GM21447 (cell line): ENCODE data around the gene LYRM7.
"Not testable (repeated sequence)": the region's sequence is repeated elsewhere in the genome, so short reads cannot be mapped to it uniquely, and the experiment has no call there.

Experiments used
- ATAC-seq: cut with Tn5 transposase; IDR thresholded peaks from one replicate; pipeline ENCODE4 v1.9.1; 2021; ENCODE audit not compliant: unreplicated experiment

The LYRM7 gene

GRCh38 chr5:131171276-131171810 is 599 bp downstream of the LYRM7 start:
- ATAC-seq, result no peak

GRCh38 chr5:131180407-131180806 is 9.7 kb downstream of the LYRM7 start:
- ATAC-seq, result no peak

- no peak for ATAC-seq
These were observed 12.1 kb downstream of the LYRM7 start for GRCh38 chr5:131182839-131183238.

- ATAC-seq, result no peak
These were observed 14.9 kb downstream of the LYRM7 start for GRCh38 chr5:131185523-131186104.

DNA sequence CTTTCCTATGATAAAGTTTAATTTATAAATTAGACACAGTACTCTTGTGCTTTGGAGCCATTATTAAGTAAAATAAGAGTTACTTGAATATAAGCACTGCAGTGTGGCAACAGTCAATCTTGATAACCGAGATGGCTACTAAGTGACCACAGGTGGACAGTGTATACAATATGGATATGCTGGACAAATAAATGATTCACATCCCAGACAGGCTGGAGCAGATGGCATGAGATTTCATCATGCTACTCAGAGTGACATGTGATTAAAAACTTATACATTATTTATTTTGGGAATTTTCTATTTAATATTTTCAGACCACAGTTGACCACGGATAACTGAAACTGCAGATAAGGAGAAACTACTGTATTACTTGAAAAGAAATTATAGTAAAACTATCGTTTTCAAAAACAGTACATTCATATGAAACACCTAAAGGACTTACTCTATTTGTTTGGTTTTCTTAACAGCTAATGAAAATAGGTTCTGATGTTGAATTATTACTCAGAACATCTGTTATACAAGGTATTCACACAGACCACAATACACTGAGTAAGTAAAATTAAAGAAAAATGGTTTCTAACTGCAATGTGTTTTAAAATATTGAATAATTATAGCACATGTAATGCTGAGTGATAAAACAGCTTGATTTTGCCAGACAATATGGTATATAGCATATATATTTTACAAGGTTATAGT is 16.0 kb downstream of the LYRM7 start:
- no peak for ATAC-seq

GRCh38 chr5:131193106-131193505 is 22.4 kb downstream of the LYRM7 start:
- ATAC-seq, result no peak

GRCh38 chr5:131193897-131194296 is 23.2 kb downstream of the LYRM7 start:
- ATAC-seq, result not testable (repeated sequence)

GRCh38 chr5:131194725-131195124 is 24.0 kb downstream of the LYRM7 start:
- no peak for ATAC-seq

DNA sequence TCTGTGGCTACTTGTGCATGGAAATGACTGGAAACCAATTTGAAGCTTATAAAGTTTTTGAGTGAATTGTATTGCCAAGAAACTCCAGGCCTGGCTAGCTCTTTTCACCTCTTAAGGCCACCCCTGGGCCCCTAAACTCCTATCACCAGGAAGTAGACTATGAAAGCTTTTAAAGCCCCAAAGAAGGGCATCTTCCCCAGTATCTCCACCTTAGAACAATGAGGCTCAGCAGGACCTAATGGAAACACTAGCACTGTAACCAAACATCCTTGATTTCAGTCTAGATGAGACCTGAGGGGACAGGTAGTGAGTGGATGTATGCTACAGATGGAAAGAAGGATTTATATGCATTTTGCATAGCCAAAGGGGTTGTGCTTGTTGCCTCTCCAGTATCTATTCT is 25.0 kb downstream of the LYRM7 start:
- ATAC-seq, result no peak

GRCh38 chr5:131196331-131196730 is 25.6 kb downstream of the LYRM7 start:
- no peak for ATAC-seq

DNA sequence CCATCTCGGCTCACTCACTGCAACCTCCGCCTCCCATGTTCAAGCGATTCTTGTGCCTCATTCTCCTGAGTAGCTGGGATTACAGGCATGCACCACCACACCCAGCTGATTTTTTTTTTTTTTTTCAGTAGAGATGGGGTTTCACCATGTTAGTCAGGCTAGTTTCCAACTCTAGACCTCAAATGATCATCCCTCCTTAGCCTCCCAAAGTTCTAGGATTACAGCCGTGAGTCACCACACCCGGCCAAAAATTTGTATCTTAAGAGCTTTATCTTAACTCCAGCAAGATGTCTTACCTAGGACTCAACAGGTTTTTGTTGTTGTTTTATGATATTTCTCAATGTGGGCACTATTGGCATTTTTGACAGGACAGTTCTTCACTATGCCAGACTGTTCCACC is 27.9 kb downstream of the LYRM7 start:
- no peak for ATAC-seq

DNA sequence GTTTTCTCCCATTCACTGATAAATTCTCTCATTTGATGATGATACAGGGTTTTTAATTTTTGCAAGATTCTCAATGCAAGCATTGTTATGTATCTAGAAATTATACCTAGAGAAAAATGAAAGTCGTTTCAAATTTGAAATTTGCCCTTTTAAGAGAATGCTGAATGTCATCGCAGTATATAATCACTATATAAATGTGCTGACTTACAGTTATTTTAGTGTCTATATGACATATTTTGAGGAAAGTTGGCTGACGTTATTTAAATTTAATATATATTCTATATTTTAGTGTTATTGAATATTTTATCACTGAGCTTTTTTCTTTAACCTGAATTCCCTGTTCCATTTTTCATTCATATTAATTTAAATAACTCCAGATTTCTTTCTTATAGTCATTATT is 29.8 kb downstream of the LYRM7 start:
- no peak for ATAC-seq

- ATAC-seq, result no peak
These were observed 34.2 kb downstream of the LYRM7 start for GRCh38 chr5:131204964-131205363.

- no peak for ATAC-seq
These were observed 35.3 kb downstream of the LYRM7 start for GRCh38 chr5:131206061-131206460.

- ATAC-seq, result no peak
These were observed 36.0 kb downstream of the LYRM7 start for GRCh38 chr5:131206772-131207171.

DNA sequence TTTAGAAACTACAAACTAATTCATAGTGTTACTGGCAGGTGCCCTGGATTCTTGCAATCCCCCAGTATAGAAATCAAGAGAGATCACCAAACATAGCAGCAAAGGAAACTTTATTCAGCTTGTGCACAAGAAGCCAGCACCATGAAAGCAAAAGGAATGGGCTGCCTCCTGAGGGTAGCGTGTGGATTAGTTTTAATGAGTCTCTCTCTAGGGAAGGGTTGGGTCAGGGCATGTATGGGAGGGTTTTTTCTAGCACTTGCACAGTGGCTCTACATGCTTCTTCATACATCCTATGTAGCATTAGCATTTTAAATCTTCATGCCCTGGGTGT is 38.4 kb downstream of the LYRM7 start:
- ATAC-seq, result no peak

DNA sequence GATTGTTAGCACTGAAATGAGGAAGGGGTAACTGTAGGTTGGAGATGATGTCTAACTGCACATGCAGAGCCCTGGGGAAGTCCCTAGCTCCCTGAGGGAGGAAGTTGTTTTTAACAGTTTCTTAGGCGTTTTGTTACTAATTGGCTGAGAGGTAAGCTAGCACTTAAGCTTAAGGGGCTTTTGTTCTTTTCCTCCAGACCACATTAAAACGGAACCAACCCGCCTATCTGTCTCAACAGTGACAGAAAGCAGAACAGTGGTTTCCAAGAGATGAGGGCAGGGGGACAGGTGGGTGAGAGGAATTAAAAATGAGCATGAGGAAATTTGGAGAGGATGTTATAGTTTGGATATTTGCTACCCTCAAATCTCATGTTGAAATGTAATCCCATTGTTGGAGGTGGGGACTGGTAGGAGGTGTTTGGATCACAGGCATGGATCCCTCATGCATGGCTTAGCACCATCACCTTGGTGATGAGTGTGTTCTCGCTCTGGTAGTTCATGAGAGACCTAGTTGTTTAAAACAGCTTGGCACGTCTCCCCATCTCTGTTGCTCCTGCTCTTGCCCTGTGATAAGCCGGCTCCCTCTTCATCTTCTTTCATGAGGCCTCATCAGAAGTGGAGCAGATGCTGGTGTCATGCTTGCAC is 38.9 kb downstream of the LYRM7 start:
- ATAC-seq, result peak; percentile 84

DNA sequence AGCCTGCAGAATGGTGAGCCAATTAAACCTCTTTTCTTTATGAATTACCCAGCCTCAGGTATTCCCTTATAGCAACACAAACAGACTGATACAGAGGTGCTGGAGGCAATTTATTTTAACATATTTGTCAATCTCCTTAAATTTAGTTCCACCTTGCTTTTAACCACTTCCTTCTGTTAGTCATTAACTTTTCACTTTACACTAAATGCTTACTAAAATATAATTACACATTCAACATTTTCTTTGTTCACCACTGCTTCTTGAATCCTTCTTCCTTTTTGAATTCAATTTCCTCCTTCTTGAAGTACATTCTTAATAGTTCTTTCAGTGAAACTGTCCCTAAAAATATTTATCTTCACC is 39.4 kb downstream of the LYRM7 start:
- ATAC-seq, result peak; percentile 3

DNA sequence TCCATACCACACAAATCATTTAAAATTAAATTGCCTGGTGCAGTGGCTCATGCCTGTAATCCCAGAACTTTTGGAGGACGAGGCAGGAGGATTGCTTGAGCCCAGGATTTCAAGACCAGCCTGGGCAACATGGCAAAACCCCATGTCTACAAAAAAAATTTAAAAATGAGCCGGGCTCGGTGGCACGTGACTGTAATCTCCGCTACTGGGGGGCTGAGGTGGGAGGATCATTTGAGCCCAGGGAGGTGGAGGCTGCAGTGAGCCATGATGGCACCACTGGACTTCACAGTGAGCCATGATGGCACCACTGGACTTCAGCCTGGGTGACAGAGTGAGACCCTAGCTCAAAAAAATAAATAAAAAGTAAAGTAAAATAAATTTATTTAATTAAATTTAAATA is 40.9 kb downstream of the LYRM7 start:
- no peak for ATAC-seq

GRCh38 chr5:131212471-131213021 is 41.8 kb downstream of the LYRM7 start:
- peak; percentile 29 for ATAC-seq

DNA sequence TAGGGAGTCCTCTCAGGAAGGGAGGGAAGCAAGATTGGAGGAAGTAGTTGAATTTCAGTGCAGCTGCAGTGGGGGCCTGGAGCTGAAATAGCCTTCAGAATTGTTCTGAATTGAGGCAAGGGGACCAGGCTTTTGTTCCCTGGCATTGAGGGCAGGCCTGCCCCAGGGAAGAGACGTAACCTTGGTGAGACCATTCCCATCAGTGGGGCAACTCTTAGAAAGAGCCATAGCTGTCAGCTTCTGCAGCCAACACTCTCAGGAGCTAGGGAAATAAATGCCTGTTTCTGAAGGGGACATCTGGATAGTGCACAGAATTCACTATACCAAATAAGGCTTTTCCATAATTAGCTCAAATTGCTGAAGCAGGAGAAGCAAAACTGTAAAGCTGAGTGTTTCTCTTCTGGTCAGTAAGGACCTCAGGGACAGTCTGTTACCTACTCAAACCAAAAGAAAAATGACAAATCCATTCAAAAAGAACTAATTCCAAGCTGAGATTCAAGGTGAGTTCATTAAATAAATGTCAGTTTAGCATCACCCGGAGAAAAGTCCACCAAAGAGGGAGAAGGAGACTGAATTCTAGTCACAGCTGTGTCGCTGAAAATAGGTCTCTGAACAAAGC is 44.0 kb downstream of the LYRM7 start:
- ATAC-seq, result no peak

- no peak for ATAC-seq
These were observed 47.0 kb downstream of the LYRM7 start for GRCh38 chr5:131217791-131218190.
